Esophagus squamous epithelium (tissue), 4 donors: ENCODE measurements around the gene HIRA.

Source experiments
- POLR2A ChIP-seq, 4 donors: fragments of 450-650 bp; IDR thresholded peaks; one replicate each; pipeline ENCODE4 v1.6.1; 2017; ENCODE audit warnings: antibody characterized with exemption in 4 of 4, mild to moderate bottlenecking in 4 of 4, moderate library complexity in 3 of 4
- TF ChIP-seq, protein P1 (sequence below), 6 experiments: fragments of 450-650 bp in 4 of 6; fragments of 200-600 bp in 2 of 6; sonication (generic) in 2 of 6; IDR thresholded peaks; one replicate each; pipeline ENCODE4 v1.5.1; 2016 to 2019; ENCODE audit warnings: antibody characterized with exemption in 6 of 6, mild to moderate bottlenecking in 4 of 6, moderate library complexity in 4 of 6

DNA sequence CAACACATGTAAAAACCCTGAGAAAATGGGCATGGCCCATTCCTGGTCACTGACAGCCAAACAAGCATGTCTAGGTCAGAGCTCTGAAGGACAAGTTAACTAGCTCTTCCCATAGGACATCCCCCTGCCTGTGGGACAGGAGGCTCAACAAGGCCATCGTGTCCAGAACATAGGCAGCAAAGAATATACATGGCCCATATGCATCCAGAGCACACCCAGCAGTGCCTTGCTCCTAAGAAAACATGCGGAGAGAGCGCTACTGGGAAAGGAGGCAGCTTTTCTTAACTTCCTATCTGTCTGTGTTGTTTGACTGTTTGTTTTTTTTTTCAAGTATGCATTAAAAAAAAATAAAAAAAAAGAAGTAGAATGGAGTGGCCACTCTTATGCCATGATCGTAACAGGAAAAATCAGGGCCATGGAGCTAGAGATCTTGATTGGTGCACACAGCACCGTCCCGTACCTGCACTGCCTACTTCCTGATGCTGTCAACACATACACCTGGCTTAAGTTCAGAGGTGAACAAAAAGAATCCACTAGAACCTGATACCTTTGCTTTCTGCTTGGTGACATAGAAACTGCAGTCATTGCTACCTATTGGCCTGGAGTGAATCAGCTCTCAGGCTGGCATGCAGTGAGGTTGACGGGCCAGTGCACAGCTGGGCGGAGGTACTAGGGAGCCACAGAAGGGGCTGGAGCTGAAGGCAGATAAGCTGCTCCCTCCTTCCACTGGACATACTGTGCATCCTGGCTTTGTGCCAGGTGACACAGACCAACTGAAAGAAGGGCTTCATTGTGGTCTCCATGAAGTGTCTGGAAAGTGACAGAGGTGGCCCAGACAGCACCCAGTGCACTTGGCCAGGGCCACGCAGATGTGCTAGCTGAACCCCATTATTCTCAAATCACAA lies 35.6 kb upstream of the HIRA start:
- no peak for TF ChIP-seq POLR2A (IDR thresholded peaks at IDR 0.05)
- TF ChIP-seq, protein P1, sequence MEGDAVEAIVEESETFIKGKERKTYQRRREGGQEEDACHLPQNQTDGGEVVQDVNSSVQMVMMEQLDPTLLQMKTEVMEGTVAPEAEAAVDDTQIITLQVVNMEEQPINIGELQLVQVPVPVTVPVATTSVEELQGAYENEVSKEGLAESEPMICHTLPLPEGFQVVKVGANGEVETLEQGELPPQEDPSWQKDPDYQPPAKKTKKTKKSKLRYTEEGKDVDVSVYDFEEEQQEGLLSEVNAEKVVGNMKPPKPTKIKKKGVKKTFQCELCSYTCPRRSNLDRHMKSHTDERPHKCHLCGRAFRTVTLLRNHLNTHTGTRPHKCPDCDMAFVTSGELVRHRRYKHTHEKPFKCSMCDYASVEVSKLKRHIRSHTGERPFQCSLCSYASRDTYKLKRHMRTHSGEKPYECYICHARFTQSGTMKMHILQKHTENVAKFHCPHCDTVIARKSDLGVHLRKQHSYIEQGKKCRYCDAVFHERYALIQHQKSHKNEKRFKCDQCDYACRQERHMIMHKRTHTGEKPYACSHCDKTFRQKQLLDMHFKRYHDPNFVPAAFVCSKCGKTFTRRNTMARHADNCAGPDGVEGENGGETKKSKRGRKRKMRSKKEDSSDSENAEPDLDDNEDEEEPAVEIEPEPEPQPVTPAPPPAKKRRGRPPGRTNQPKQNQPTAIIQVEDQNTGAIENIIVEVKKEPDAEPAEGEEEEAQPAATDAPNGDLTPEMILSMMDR (IDR thresholded peaks at IDR 0.05): no peak
